HepG2 (cell line): ENCODE results near the gene ZBTB18. TPM values are rescaled to one million over a fixed set of nuclear protein-coding genes. Genes with fewer than 3 reads are reported as not detected.

ENCODE experiments used
- ATAC-seq: fragments of 200-7000 bp; cut with Tn5 transposase; 3 replicates; pipeline ENCODE4 v1.9.1; 2020; ENCODE audit warnings: mild to moderate bottlenecking, moderate library complexity
- BruUV-seq: library from RNA; stranded (reverse); fragments of 400-500 nt; replicated peaks from 2 replicates; lab custom pipeline; 2021; lab: Mats Ljungman, UMichigan
- CTCF ChIA-PET: fragments of 300-600 bp; formaldehyde crosslinking; extraction: SDS; loops from one replicate; lab custom pipeline; 2021; ENCODE audit warnings: low total read pairs, inconsistent platforms, low intra/inter-chr PET ratio; lab: Yijun Ruan, JAX
- POLR2A ChIA-PET: fragments of 350-600 bp; sonication (Branson Sonifier 250); formaldehyde crosslinking; loops from one replicate; lab custom pipeline; 2020; ENCODE audit warnings: antibody characterized with exemption, inconsistent platforms; lab: Yijun Ruan, JAX
- DNase-seq: peaks from one replicate; pipeline ENCODE4 v3.0.0-alpha.2; 2015; ENCODE audit warnings: low spot score
- FAIRE-seq: peaks from 3 replicates; lab custom pipeline; 2011; peaks lifted over from hg19 to GRCh38; lab: Jason Lieb, UNC
- H2AFZ ChIP-seq: one replicate; pipeline ENCODE4 v1.6.1; 2011; ENCODE audit warnings: low read length, inconsistent platforms
- H3K27ac ChIP-seq: fragments of 300-600 bp; 3 replicates; pipeline ENCODE4 v1.8.0; 2011; ENCODE audit warnings: mixed run types, mild to moderate bottlenecking, mixed read lengths, low read length, inconsistent platforms; ENCODE audit not compliant: insufficient read depth; ENCODE audit errors: extremely low read length
- H3K27me3 ChIP-seq, 2 experiments: fragments of 200-600 bp in 1 of 2; 2 replicates in 1 of 2; 3 replicates in 1 of 2; pipeline versions ENCODE4 v1.6.0 to v1.8.0; 2011; ENCODE audit warnings: low read length in 2 of 2, mild to moderate bottlenecking in 2 of 2, moderate library complexity in 2 of 2, inconsistent platforms in 1 of 2; ENCODE audit not compliant: insufficient read depth in 2 of 2, control insufficient read depth in 1 of 2
- H3K36me3 ChIP-seq, 2 experiments: fragments of 200-600 bp in 1 of 2; replicated peaks in 1 of 2; 2 replicates in 1 of 2; 3 replicates in 1 of 2; pipeline versions ENCODE4 v1.5.1 to v1.8.0; 2011; ENCODE audit warnings: low read length in 2 of 2, inconsistent platforms in 1 of 2; ENCODE audit not compliant: insufficient read depth in 2 of 2, control insufficient read depth in 1 of 2
- H3K4me1 ChIP-seq: 2 replicates; pipeline ENCODE4 v1.5.1; 2012; ENCODE audit warnings: low read length, inconsistent platforms; ENCODE audit not compliant: insufficient read depth
- H3K4me2 ChIP-seq: 2 replicates; pipeline ENCODE4 v1.6.0; 2011; ENCODE audit warnings: low read depth, low read length, inconsistent platforms
- H3K4me3 ChIP-seq, 3 experiments: fragments of 200-600 bp in 1 of 3; sonication (generic), shearing (Covaris generic) in 1 of 3; replicated peaks in 1 of 3; 2 replicates each; pipeline ENCODE4 v1.5.1; 2011 to 2016; ENCODE audit warnings: low read length in 3 of 3, inconsistent platforms in 2 of 3, low read depth in 2 of 3, mild to moderate bottlenecking in 2 of 3, control low read depth in 1 of 3, mixed read lengths in 1 of 3; ENCODE audit not compliant: insufficient read depth in 1 of 3
- H3K79me2 ChIP-seq: one replicate; pipeline ENCODE4 v1.6.1; 2011; ENCODE audit warnings: low read length, inconsistent platforms; ENCODE audit not compliant: insufficient read depth
- H3K9ac ChIP-seq: 2 replicates; pipeline ENCODE4 v1.6.0; 2011; ENCODE audit warnings: mild to moderate bottlenecking, low read depth, low read length, inconsistent platforms; ENCODE audit not compliant: insufficient read depth
- H3K9me3 ChIP-seq: 2 replicates; pipeline ENCODE4 v1.5.1; 2012; ENCODE audit warnings: mild to moderate bottlenecking, low read length
- H4K20me1 ChIP-seq: 2 replicates; pipeline ENCODE4 v1.6.0; 2011; ENCODE audit warnings: inconsistent platforms, mild to moderate bottlenecking, low read length, moderate library complexity; ENCODE audit not compliant: insufficient read depth
- CEBPB ChIP-seq: IDR thresholded peaks from 2 replicates; pipeline ENCODE4 v1.6.1; 2011; ENCODE audit warnings: low read depth, low read length, improper control_type of control experiment, borderline replicate concordance
- EEA1 ChIP-seq: sonication (generic); formaldehyde crosslinking; IDR thresholded peaks from 2 replicates; pipeline ENCODE4 v1.5.1; 2020; ENCODE audit warnings: mild to moderate bottlenecking, missing genetic modification reagents, borderline replicate concordance
- JDP2 ChIP-seq: sonication (generic); formaldehyde crosslinking; IDR thresholded peaks from 2 replicates; pipeline ENCODE4 v1.8.1; 2022; ENCODE audit warnings: missing genetic modification reagents, borderline replicate concordance
- MTF2 ChIP-seq: sonication (generic); formaldehyde crosslinking; IDR thresholded peaks from 2 replicates; pipeline ENCODE4 v1.5.0; 2020; ENCODE audit warnings: missing genetic modification reagents, borderline replicate concordance
- NCOR1 ChIP-seq: fragments of 200-600 bp; sonication (generic); IDR thresholded peaks from 2 replicates; pipeline ENCODE4 v1.7.0; 2017; ENCODE audit warnings: antibody characterized with exemption, low read length, borderline replicate concordance
- RCOR2 ChIP-seq: IDR thresholded peaks from 2 replicates; pipeline ENCODE4 v1.6.1; 2016; ENCODE audit warnings: missing biosample characterization, missing genetic modification reagents
- SMC3 ChIP-seq: IDR thresholded peaks from 2 replicates; pipeline ENCODE4 v1.6.1; 2011; ENCODE audit warnings: low read length, improper control_type of control experiment
- SNAPC2 ChIP-seq: sonication (generic); formaldehyde crosslinking; IDR thresholded peaks from 2 replicates; pipeline ENCODE4 v1.8.1; 2022; ENCODE audit warnings: mild to moderate bottlenecking, missing genetic modification reagents
- STAG1 ChIP-seq: sonication (generic); formaldehyde crosslinking; IDR thresholded peaks from 2 replicates; pipeline ENCODE4 v1.4.0; 2020; ENCODE audit warnings: missing genetic modification reagents
- THAP11 ChIP-seq: IDR thresholded peaks from 2 replicates; pipeline ENCODE4 v1.6.1; 2016; ENCODE audit warnings: missing biosample characterization, missing genetic modification reagents
- THAP7 ChIP-seq: sonication (generic); formaldehyde crosslinking; IDR thresholded peaks from 2 replicates; pipeline ENCODE4 v1.8.1; 2023; ENCODE audit warnings: mild to moderate bottlenecking, missing genetic modification reagents
- ZNF17 ChIP-seq: sonication (generic); formaldehyde crosslinking; IDR thresholded peaks from 2 replicates; pipeline ENCODE4 v1.5.0; 2020; ENCODE audit warnings: mild to moderate bottlenecking, missing genetic modification reagents
- ZNF558 ChIP-seq: sonication (generic); formaldehyde crosslinking; IDR thresholded peaks from 2 replicates; pipeline ENCODE4 v1.9.0; 2022; ENCODE audit warnings: mild to moderate bottlenecking, missing genetic modification reagents, borderline replicate concordance
- ZNF607 ChIP-seq: sonication (generic); formaldehyde crosslinking; IDR thresholded peaks from 2 replicates; pipeline ENCODE4 v1.5.1; 2020; ENCODE audit warnings: missing genetic modification reagents, mild to moderate bottlenecking, borderline replicate concordance
- ZNF629 ChIP-seq: sonication (generic); formaldehyde crosslinking; conservative IDR thresholded peaks from 2 replicates; pipeline ENCODE4 v1.5.0; 2020; ENCODE audit warnings: missing genetic modification reagents
- ZNF672 ChIP-seq: sonication (generic); formaldehyde crosslinking; IDR thresholded peaks from 2 replicates; pipeline ENCODE4 v1.8.1; 2022; ENCODE audit warnings: missing genetic modification reagents
- ZSCAN29 ChIP-seq: sonication (generic); formaldehyde crosslinking; conservative IDR thresholded peaks from 2 replicates; pipeline ENCODE4 v1.4.0; 2020; ENCODE audit warnings: mild to moderate bottlenecking, missing genetic modification reagents
- WGBS: methylation state at CpG from one replicate; pipeline ENCODE4 v1.1.6; 2017; ENCODE audit warnings: low lambda C conversion rate; 5-methylcytosine and 5-hydroxymethylcytosine counted together
- in situ Hi-C: cut with HindIII; loops from 2 replicates; pipeline ENCODE4 v1.10.0; 2017; ENCODE audit warnings: low pct_unique_long_range_greater_than_20kb; ENCODE audit not compliant: extremely low pct_ligation_motif_present
- intact Hi-C: fragments of 100-400 bp; cut with micrococcal nuclease; formaldehyde crosslinking; loops from one replicate; pipeline ENCODE4 v1.10.0; 2022; ENCODE audit not compliant: unreplicated experiment
- polyA plus RNA-seq, 8 experiments: library from polyadenylated mRNA; depleted of rRNA in 3 of 8; stranded (reverse) in 7 of 8; unstranded in 1 of 8; fragments of >200 nt; fragmentation: Illumina TruSeq in 4 of 8; extraction: Trizol in 4 of 8; gene quantifications; 2 replicates each; pipeline versions ENCODE4 v1.2.1 to v1.2.3, GENCODE V29; 2011 to 2016; ENCODE audit warnings: low read depth in 4 of 8, missing spikeins in 1 of 8, mixed read lengths in 1 of 8; ENCODE audit not compliant: insufficient read depth in 1 of 8
- total RNA-seq, 5 experiments: library from RNA; depleted of rRNA; stranded (reverse); fragments of >200 nt; fragmentation: Illumina TruSeq; extraction: Trizol; gene quantifications; 2 replicates each; pipeline ENCODE4 v1.2.3, GENCODE V29; 2016; ENCODE audit warnings: low read depth in 1 of 5
- TF ChIP-seq, protein P1 (sequence below): sonication (generic); formaldehyde crosslinking; IDR thresholded peaks from 2 replicates; pipeline ENCODE4 v1.5.0; 2020; ENCODE audit warnings: missing genetic modification reagents, mild to moderate bottlenecking, borderline replicate concordance
- TF ChIP-seq, protein P2 (sequence below): sonication (generic); formaldehyde crosslinking; IDR thresholded peaks from 2 replicates; pipeline ENCODE4 v1.4.0; 2020; ENCODE audit warnings: missing genetic modification reagents, borderline replicate concordance
- TF ChIP-seq, protein P3 (sequence below): sonication (generic); formaldehyde crosslinking; IDR thresholded peaks from 2 replicates; pipeline ENCODE4 v1.4.0; 2020; ENCODE audit warnings: missing genetic modification reagents, mild to moderate bottlenecking, borderline replicate concordance

Gene ZBTB18
- total and polyA plus RNA-seq, 2 of the 13 experiments (the other 11 are each of a cell fraction or from before 2014, with no cell fraction given), result 3.1 to 4.3 TPM

GRCh38 chr1:244044423-244044822 lies 6.7 kb upstream of the ZBTB18 start:
- Histone ChIP-seq H3K4me2 (no peak overlapping the region), H3K4me3 (no peak overlapping the region), H3K9ac (no peak overlapping the region), H2AFZ (no peak overlapping the region), H3K4me1 (peaks cover 13% of the 10 kb centered on the region; the same call in 1 of the 2 replicates), H3K27me3 (peaks cover 0 to 6% of the 10 kb centered on the region in 2 experiments; a peak in 2 of 5 replicates), H3K36me3 (no peaks in the 10 kb centered on the region), H3K9me3 (no peaks in the 10 kb centered on the region), H4K20me1 (no peaks in the 10 kb centered on the region), H3K79me2 (peaks cover under 1% of the 10 kb centered on the region), H3K27ac (no peak overlapping the region)
- POLR2A ChIA-PET, result no interaction called here
- TF ChIP-seq SNAPC2 (CRISPR knock-in tag) (no peak), CEBPB (no peak), ZNF17 (CRISPR knock-in tag) (no peak), NCOR1 (no peak), ZNF558 (CRISPR knock-in tag) (no peak), JDP2 (CRISPR knock-in tag) (no peak), RCOR2 (CRISPR knock-in tag) (no peak), ZNF607 (CRISPR knock-in tag) (no peak), THAP11 (CRISPR knock-in tag) (no peak), ZNF629 (CRISPR knock-in tag) (no peak), EEA1 (CRISPR knock-in tag) (no peak), ZNF672 (no peak), STAG1 (no peak), MTF2 (CRISPR knock-in tag) (no peak), THAP7 (CRISPR knock-in tag) (no peak), SMC3 (no peak), ZSCAN29 (CRISPR knock-in tag) (no peak)
- TF ChIP-seq, protein P1, sequence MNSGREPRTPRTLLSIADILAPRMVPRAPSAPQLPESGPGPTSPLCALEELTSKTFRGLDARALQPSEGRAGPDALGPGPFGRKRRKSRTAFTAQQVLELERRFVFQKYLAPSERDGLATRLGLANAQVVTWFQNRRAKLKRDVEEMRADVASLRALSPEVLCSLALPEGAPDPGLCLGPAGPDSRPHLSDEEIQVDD (CRISPR knock-in tag), result no peak
- TF ChIP-seq, protein P2, sequence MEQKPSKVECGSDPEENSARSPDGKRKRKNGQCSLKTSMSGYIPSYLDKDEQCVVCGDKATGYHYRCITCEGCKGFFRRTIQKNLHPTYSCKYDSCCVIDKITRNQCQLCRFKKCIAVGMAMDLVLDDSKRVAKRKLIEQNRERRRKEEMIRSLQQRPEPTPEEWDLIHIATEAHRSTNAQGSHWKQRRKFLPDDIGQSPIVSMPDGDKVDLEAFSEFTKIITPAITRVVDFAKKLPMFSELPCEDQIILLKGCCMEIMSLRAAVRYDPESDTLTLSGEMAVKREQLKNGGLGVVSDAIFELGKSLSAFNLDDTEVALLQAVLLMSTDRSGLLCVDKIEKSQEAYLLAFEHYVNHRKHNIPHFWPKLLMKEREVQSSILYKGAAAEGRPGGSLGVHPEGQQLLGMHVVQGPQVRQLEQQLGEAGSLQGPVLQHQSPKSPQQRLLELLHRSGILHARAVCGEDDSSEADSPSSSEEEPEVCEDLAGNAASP, result no peak
- TF ChIP-seq, protein P3, sequence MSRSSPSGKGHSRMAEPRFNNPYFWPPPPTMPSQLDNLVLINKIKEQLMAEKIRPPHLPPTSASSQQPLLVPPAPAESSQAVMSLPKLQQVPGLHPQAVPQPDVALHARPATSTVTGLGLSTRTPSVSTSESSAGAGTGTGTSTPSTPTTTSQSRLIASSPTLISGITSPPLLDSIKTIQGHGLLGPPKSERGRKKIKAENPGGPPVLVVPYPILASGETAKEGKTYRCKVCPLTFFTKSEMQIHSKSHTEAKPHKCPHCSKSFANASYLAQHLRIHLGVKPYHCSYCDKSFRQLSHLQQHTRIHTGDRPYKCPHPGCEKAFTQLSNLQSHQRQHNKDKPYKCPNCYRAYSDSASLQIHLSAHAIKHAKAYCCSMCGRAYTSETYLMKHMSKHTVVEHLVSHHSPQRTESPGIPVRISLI (CRISPR knock-in tag), result no peak
- DNase-seq (no peak), FAIRE-seq (no peak), ATAC-seq (no peak)
- in situ Hi-C loops (no loop called here), intact Hi-C loops (loop anchor here (10.0 kb wide), 1 partner anchor 190 kb away; the partner anchor contains the start of gene AKT3)
- CTCF ChIA-PET, result no interaction called here
- WGBS, result 34% methylated on average over 1 of the region's 1 CpG
- no TSS peak for BruUV-seq
